Neuronal stem cell (in vitro differentiated cells): ENCODE measurements around the gene TFAP2C.

Experiments
- DNase-seq: peaks from one replicate; pipeline ENCODE4 v3.0.0-alpha.2; 2013; ENCODE audit warnings: low spot score
- H2AFZ ChIP-seq: one replicate; pipeline ENCODE4 v1.6.1; 2013; ENCODE audit warnings: mild to moderate bottlenecking, low read length, inconsistent platforms
- H2AK5ac ChIP-seq: 2 replicates; pipeline ENCODE4 v1.6.1; 2013; ENCODE audit warnings: low read depth, mild to moderate bottlenecking, inconsistent platforms, low read length, moderate library complexity, mixed read lengths
- H2BK120ac ChIP-seq: 2 replicates; pipeline ENCODE4 v1.6.1; 2013; ENCODE audit warnings: low read depth, mild to moderate bottlenecking, inconsistent platforms, low read length, moderate library complexity, mixed read lengths
- H2BK12ac ChIP-seq: one replicate; pipeline ENCODE4 v1.6.1; 2013; ENCODE audit warnings: low read length, inconsistent platforms
- H2BK15ac ChIP-seq: 2 replicates; pipeline ENCODE4 v1.6.1; 2013; ENCODE audit warnings: mild to moderate bottlenecking, low read length, inconsistent platforms, mixed read lengths
- H2BK5ac ChIP-seq: one replicate; pipeline ENCODE4 v1.6.1; 2013; ENCODE audit warnings: inconsistent platforms, mild to moderate bottlenecking, low read length, moderate library complexity
- H3K14ac ChIP-seq: one replicate; pipeline ENCODE4 v1.6.1; 2013; ENCODE audit warnings: low read length, inconsistent platforms
- H3K18ac ChIP-seq: 2 replicates; pipeline ENCODE4 v1.6.1; 2013; ENCODE audit warnings: low read length, inconsistent platforms
- H3K23ac ChIP-seq: 2 replicates; pipeline ENCODE4 v1.6.1; 2013; ENCODE audit warnings: low read depth, mild to moderate bottlenecking, mixed read lengths, low read length, inconsistent platforms; ENCODE audit not compliant: poor library complexity
- H3K27ac ChIP-seq: replicated peaks from 3 replicates; pipeline ENCODE4 v1.5.1; 2013; ENCODE audit warnings: low read length, inconsistent platforms
- H3K27me3 ChIP-seq, 3 experiments: 2 replicates each; pipeline ENCODE4 v1.6.1; 2013; ENCODE audit warnings: low read length in 3 of 3, mild to moderate bottlenecking in 2 of 3, inconsistent platforms in 1 of 3, low read depth in 1 of 3, mixed read lengths in 1 of 3, moderate library complexity in 1 of 3; ENCODE audit not compliant: control insufficient read depth in 3 of 3, insufficient read depth in 3 of 3
- H3K36me3 ChIP-seq, 2 donors: replicated peaks in 1 of 2; 2 replicates each; pipeline ENCODE4 v1.6.1; 2013; ENCODE audit warnings: low read length in 2 of 2; ENCODE audit not compliant: control insufficient read depth in 2 of 2, insufficient read depth in 2 of 2
- H3K4ac ChIP-seq: 2 replicates; pipeline ENCODE4 v1.6.1; 2013; ENCODE audit warnings: inconsistent platforms, mild to moderate bottlenecking, low read length, moderate library complexity
- H3K4me1 ChIP-seq, 2 donors: 1 replicate in 1 of 2; 2 replicates in 1 of 2; pipeline ENCODE4 v1.6.1; 2013; ENCODE audit warnings: low read length in 2 of 2, low read depth in 1 of 2; ENCODE audit not compliant: control insufficient read depth in 2 of 2, insufficient read depth in 1 of 2
- H3K4me2 ChIP-seq: one replicate; pipeline ENCODE4 v1.6.1; 2013; ENCODE audit warnings: mild to moderate bottlenecking, low read length, inconsistent platforms; ENCODE audit not compliant: insufficient read depth, poor library complexity, severe bottlenecking
- H3K4me3 ChIP-seq, 2 donors: 2 replicates each; pipeline ENCODE4 v1.5.1; 2013; ENCODE audit warnings: low read length in 2 of 2, mild to moderate bottlenecking in 2 of 2, inconsistent platforms in 1 of 2, moderate library complexity in 1 of 2
- H3K79me1 ChIP-seq: one replicate; pipeline ENCODE4 v1.6.1; 2013; ENCODE audit warnings: low read depth, mild to moderate bottlenecking, inconsistent platforms, low read length, moderate library complexity
- H3K9ac ChIP-seq: one replicate; pipeline ENCODE4 v1.6.1; 2013; ENCODE audit warnings: mild to moderate bottlenecking, low read depth, low read length, inconsistent platforms; ENCODE audit not compliant: poor library complexity
- H3K9me3 ChIP-seq, 2 donors: replicated peaks in 1 of 2; 2 replicates each; pipeline versions ENCODE3 to v1.6.1; 2013; ENCODE audit warnings: low read length in 2 of 2, mild to moderate bottlenecking in 2 of 2, inconsistent platforms in 1 of 2, low read depth in 1 of 2, mixed read lengths in 1 of 2, moderate library complexity in 1 of 2; ENCODE audit not compliant: control insufficient read depth in 2 of 2, insufficient read depth in 1 of 2
- H4K8ac ChIP-seq: one replicate; pipeline ENCODE4 v1.6.1; 2013; ENCODE audit warnings: low read depth, mild to moderate bottlenecking, inconsistent platforms, low read length, moderate library complexity
- H4K91ac ChIP-seq: one replicate; pipeline ENCODE4 v1.6.1; 2013; ENCODE audit warnings: low read length, low read depth, mild to moderate bottlenecking, inconsistent platforms; ENCODE audit not compliant: poor library complexity
- WGBS, 2 donors: extraction: QIAGEN DNeasy Blood & Tissue Kit; methylation state at CpG; one replicate each; pipeline ENCODE4 v1.1.7; 2013; ENCODE audit warnings: missing lambda C conversion rate in 2 of 2, mixed read lengths in 1 of 2; ENCODE audit not compliant: insufficient read length in 2 of 2, insufficient replicate concordance in 1 of 2; ENCODE audit errors: extremely low coverage in 2 of 2; 5-methylcytosine and 5-hydroxymethylcytosine counted together

TFAP2C gene

GRCh38 chr20:56630086-56630493 is 984 bp downstream of the TFAP2C start:
- H3K4ac ChIP-seq, result no peak overlapping the region
- peak overlapping the region; percentile 86 for H3K4me2 ChIP-seq
- peak overlapping the region; percentile 53 for H2AFZ ChIP-seq
- peak overlapping the region; percentile 1 for H2BK12ac ChIP-seq
- peak overlapping the region; percentile 72 for H3K9ac ChIP-seq
- H3K18ac ChIP-seq, result peak overlapping the region; percentile 78
- H3K14ac ChIP-seq, result no peak overlapping the region
- peak; percentile 76 for DNase-seq
- no peak overlapping the region for H4K8ac ChIP-seq
- no peaks in the 10 kb centered on the region for H3K79me1 ChIP-seq
- peaks cover 0 to 21% of the 10 kb centered on the region in 2 donors for H3K4me1 ChIP-seq
- H3K9me3 ChIP-seq, result no peaks in the 10 kb centered on the region
- peak overlapping the region; percentile 75 for H2BK15ac ChIP-seq
- no peak overlapping the region for H3K23ac ChIP-seq
- no peak overlapping the region for H3K27ac ChIP-seq
- peak overlapping the region in 1 of 2 donors; percentile 69 for H3K4me3 ChIP-seq
- H2AK5ac ChIP-seq, result peak overlapping the region; percentile 1
- no peak overlapping the region for H2BK120ac ChIP-seq
- no peaks in the 10 kb centered on the region for H3K36me3 ChIP-seq
- H2BK5ac ChIP-seq, result no peak overlapping the region
- peaks cover 63 to 99% (median 89%) of the 10 kb centered on the region in 3 experiments for H3K27me3 ChIP-seq
- WGBS, 2 donors, result no CpG with 5 or more reads among the region's 38 CpGs
- no peak overlapping the region for H4K91ac ChIP-seq

GRCh38 chr20:56630506-56631317 is 1.6 kb downstream of the TFAP2C start:
- Histone ChIP-seq H3K27ac (no peak overlapping the region), H2BK120ac (peak overlapping the region; percentile 61), H3K27me3 (peaks cover 58 to 99% (median 83%) of the 10 kb centered on the region in 3 experiments), H3K9me3 (no peaks in the 10 kb centered on the region), H2BK15ac (peak overlapping the region; percentile 21), H4K8ac (no peak overlapping the region), H2AFZ (no peak overlapping the region), H3K79me1 (no peaks in the 10 kb centered on the region), H3K36me3 (no peaks in the 10 kb centered on the region), H3K4me2 (peak overlapping the region; percentile 86), H4K91ac (no peak overlapping the region), H3K14ac (peak overlapping the region; percentile 79), H3K4me1 (peaks cover 0 to 21% of the 10 kb centered on the region in 2 donors), H3K23ac (no peak overlapping the region), H2BK5ac (peak overlapping the region; percentile 53), H3K9ac (no peak overlapping the region), H3K4ac (no peak overlapping the region), H2AK5ac (peak overlapping the region; percentile 84), H2BK12ac (no peak overlapping the region), H3K4me3 (peak overlapping the region in 1 of 2 donors; percentile 69), H3K18ac (peak overlapping the region; percentile 89)
- no peak for DNase-seq
- WGBS, 2 donors, result no CpG with 5 or more reads among the region's 82 CpGs

- H3K79me1 ChIP-seq, result no peaks in the 10 kb centered on the region
- peak overlapping the region; percentile 84 for H2AK5ac ChIP-seq
- H3K9ac ChIP-seq, result peak overlapping the region; percentile 17
- no peak overlapping the region for H3K23ac ChIP-seq
- H4K8ac ChIP-seq, result no peak overlapping the region
- H3K9me3 ChIP-seq, result no peaks in the 10 kb centered on the region
- no peaks in the 10 kb centered on the region for H3K36me3 ChIP-seq
- peak overlapping the region in 1 of 2 donors; percentile 50 for H3K4me3 ChIP-seq
- H2BK15ac ChIP-seq, result no peak overlapping the region
- H2BK5ac ChIP-seq, result peak overlapping the region; percentile 53
- WGBS, 2 donors, result no CpG with 5 or more reads among the region's 48 CpGs
- no peak overlapping the region for H2AFZ ChIP-seq
- H2BK12ac ChIP-seq, result no peak overlapping the region
- no peak for DNase-seq
- H3K4me1 ChIP-seq, result peaks cover 0 to 19% of the 10 kb centered on the region in 2 donors
- H3K18ac ChIP-seq, result peak overlapping the region; percentile 89
- no peak overlapping the region for H3K27ac ChIP-seq
- peak overlapping the region; percentile 86 for H3K4me2 ChIP-seq
- peak overlapping the region; percentile 79 for H3K14ac ChIP-seq
- H3K4ac ChIP-seq, result no peak overlapping the region
- peaks cover 50 to 99% (median 78%) of the 10 kb centered on the region in 3 experiments for H3K27me3 ChIP-seq
- H4K91ac ChIP-seq, result no peak overlapping the region
- H2BK120ac ChIP-seq, result peak overlapping the region; percentile 61
These were observed 2.3 kb downstream of the TFAP2C start for GRCh38 chr20:56631318-56631989.

- Histone ChIP-seq H3K4me3 (no peak overlapping the region), H3K23ac (no peak overlapping the region), H3K9ac (no peak overlapping the region), H3K14ac (no peak overlapping the region), H3K27me3 (peaks cover 46 to 99% (median 73%) of the 10 kb centered on the region in 3 experiments), H2BK15ac (no peak overlapping the region), H3K9me3 (no peaks in the 10 kb centered on the region), H3K18ac (no peak overlapping the region), H3K27ac (no peak overlapping the region), H3K36me3 (no peaks in the 10 kb centered on the region), H4K91ac (no peak overlapping the region), H2AFZ (no peak overlapping the region), H3K79me1 (no peaks in the 10 kb centered on the region), H4K8ac (no peak overlapping the region), H3K4ac (no peak overlapping the region), H2AK5ac (no peak overlapping the region), H2BK5ac (no peak overlapping the region), H2BK120ac (no peak overlapping the region), H3K4me1 (peaks cover 0 to 16% of the 10 kb centered on the region in 2 donors), H3K4me2 (no peak overlapping the region), H2BK12ac (no peak overlapping the region)
- no peak for DNase-seq
- whole genome bisulfite sequencing, 2 donors, result no CpG with 5 or more reads among the region's 5 CpGs
These were observed 2.9 kb downstream of the TFAP2C start for GRCh38 chr20:56631990-56632327.
